ENCODE results near the gene DROSHA. TPM values are rescaled to one million over a fixed set of nuclear protein-coding genes. Genes with fewer than 3 reads are reported as not detected.

Gene DROSHA
- 10 to 100 TPM; 28.0 to 77.2 (median 51.6) TPM for total RNA-seq
- 10 to 100 TPM; 25.2 to 62.2 (median 33.8) TPM for polyA plus RNA-seq
- long read RNA-seq, donor 1, partial matches to known transcripts: 0 of 1 reads
- long read RNA-seq, donor 1, other reads (novel, unspliced or antisense): 0 of 1 reads
- long read RNA-seq, donor 2, partial matches to known transcripts: 0 of 1 reads
- long read RNA-seq, donor 2, other reads (novel, unspliced or antisense): 0 of 1 reads
- long read RNA-seq, donor 3, full-length matches to known transcripts: 1 of 1 reads
- long read RNA-seq, donor 3, partial matches to known transcripts: 0 of 1 reads
- long read RNA-seq, donor 3, other reads (novel, unspliced or antisense): 0 of 1 reads
- long read RNA-seq, donor 4: 0 reads
- long read RNA-seq, donor 5, partial matches to known transcripts: 5 of 6 reads
- long read RNA-seq, donor 5, other reads (novel, unspliced or antisense): 0 of 6 reads
- long read RNA-seq, donor 6, partial matches to known transcripts: 15 of 19 reads
- long read RNA-seq, donor 6, other reads (novel, unspliced or antisense): 0 of 19 reads
- long read RNA-seq, donor 7, partial matches to known transcripts: 7 of 12 reads
- long read RNA-seq, donor 7, other reads (novel, unspliced or antisense): 0 of 12 reads
- long read RNA-seq, donor 8, partial matches to known transcripts: 7 of 9 reads
- long read RNA-seq, donor 8, other reads (novel, unspliced or antisense): 0 of 9 reads
- long read RNA-seq, donor 9, transcript DROSHA-221 (3 exons, 567 nt): major isoform, 7 of 13 reads
- long read RNA-seq, donor 9, partial matches to known transcripts: 5 of 13 reads
- long read RNA-seq, donor 9, other reads (novel, unspliced or antisense): 0 of 13 reads
- long read RNA-seq, donor 10, full-length matches to known transcripts: 5 of 5 reads
- long read RNA-seq, donor 10, partial matches to known transcripts: 0 of 5 reads
- long read RNA-seq, donor 10, other reads (novel, unspliced or antisense): 0 of 5 reads

GRCh38 chr5:31531888-31532547 is at the start of gene DROSHA, which contains the start of gene C5orf22:
Gene DROSHA (minus strand): TSS chr5:31532093. CDS start chr5:31529059, 3,034 bp downstream.
Gene C5orf22 (plus strand): TSS chr5:31532301. CDS start chr5:31532393, 92 bp downstream.
- intact Hi-C loops (cut with DNase I; ENCODE audit: low total_unique reads): no loop called here
- 0 to 1% (median 0%) methylated on average over 35 to 52 of the region's 52 CpGs for WGBS, 5 donors
- H3K36me3 ChIP-seq: peaks cover 14 to 57% (median 48%) of the 10 kb centered on the region in 4 donors
- no peaks in the 10 kb centered on the region for H3K9me3 ChIP-seq
- no peaks in the 10 kb centered on the region for H3K27me3 ChIP-seq
- peak; percentile 95 to 99 for DNase-seq
- peak within 1 kb of the TSS; percentile 73 to 88 (median 83) for H3K27ac ChIP-seq
- peaks cover 26 to 45% (median 36%) of the 10 kb centered on the region in 4 donors for H3K4me1 ChIP-seq
- H3K4me3 ChIP-seq: peak within 1 kb of the TSS; percentile 75 to 98 (median 84)
- TF ChIP-seq POLR2AphosphoS5 (IDR thresholded peaks at IDR 0.05): peak; percentile 34 to 84 (median 36)
- no peak for TF ChIP-seq CTCF (IDR thresholded peaks at IDR 0.05)
- TF ChIP-seq EP300 (IDR thresholded peaks at IDR 0.05): no peak

- Histone ChIP-seq H3K36me3 (no peaks in the 10 kb centered on the region), H3K27me3 (peaks cover 0 to 5% (median 0%) of the 10 kb centered on the region in 3 donors), H3K27ac (no peak overlapping the region), H3K4me1 (no peaks in the 10 kb centered on the region), H3K9me3 (no peaks in the 10 kb centered on the region), H3K4me3 (no peak overlapping the region)
- DNase-seq: no peak
- no peak for TF ChIP-seq CTCF (IDR thresholded peaks at IDR 0.05)
- no peak for TF ChIP-seq POLR2A (IDR thresholded peaks at IDR 0.05)
- TF ChIP-seq POLR2AphosphoS5 (IDR thresholded peaks at IDR 0.05): no peak
- no peak for TF ChIP-seq EP300 (IDR thresholded peaks at IDR 0.05)
- intact Hi-C loops (cut with DNase I; ENCODE audit: low total_unique reads): no loop called here
- 80 to 96% (median 95%) methylated on average over 2 of the region's 2 CpGs for WGBS, 5 donors
Observed at GRCh38 chr5:31579558-31579957, 47.7 kb upstream of the DROSHA start.

GRCh38 chr5:31577438-31577837 is 45.5 kb upstream of the DROSHA start:
- Histone ChIP-seq H3K36me3 (no peaks in the 10 kb centered on the region), H3K4me3 (no peak overlapping the region), H3K4me1 (no peaks in the 10 kb centered on the region), H3K9me3 (no peaks in the 10 kb centered on the region), H3K27ac (no peak overlapping the region), H3K27me3 (peaks cover 0 to 5% (median 0%) of the 10 kb centered on the region in 3 donors)
- DNase-seq: no peak
- intact Hi-C loops (cut with DNase I; ENCODE audit: low total_unique reads): no loop called here
- TF ChIP-seq POLR2AphosphoS5 (IDR thresholded peaks at IDR 0.05): no peak
- TF ChIP-seq CTCF (IDR thresholded peaks at IDR 0.05): no peak
- no peak for TF ChIP-seq POLR2A (IDR thresholded peaks at IDR 0.05)
- TF ChIP-seq EP300 (IDR thresholded peaks at IDR 0.05): no peak
- WGBS, 5 donors: 68 to 79% (median 71%) methylated on average over 3 of the region's 3 CpGs

- Histone ChIP-seq H3K4me3 (no peak overlapping the region), H3K27ac (no peak overlapping the region), H3K36me3 (no peaks in the 10 kb centered on the region), H3K27me3 (peaks cover 0 to 5% (median 0%) of the 10 kb centered on the region in 3 donors), H3K9me3 (no peaks in the 10 kb centered on the region), H3K4me1 (no peaks in the 10 kb centered on the region)
- no peak for DNase-seq
- 71 to 84% (median 74%) methylated on average over 4 of the region's 4 CpGs for WGBS, 5 donors
- TF ChIP-seq POLR2A (IDR thresholded peaks at IDR 0.05) (no peak), POLR2AphosphoS5 (IDR thresholded peaks at IDR 0.05) (no peak), EP300 (IDR thresholded peaks at IDR 0.05) (no peak), CTCF (IDR thresholded peaks at IDR 0.05) (no peak)
- intact Hi-C loops (cut with DNase I; ENCODE audit: low total_unique reads): no loop called here
Observed at GRCh38 chr5:31574772-31575171, 42.9 kb upstream of the DROSHA start.

All from stomach (tissue), 19 donors.